CD4-positive, alpha-beta T cell treated with Interleukin-17A for 4 hours (primary cell): Measurements from ENCODE around the gene AIFM2.
A peak's percentile ranks its signal among the peaks of the same experiment; 100 is the strongest.
"Not testable (repeated sequence)": the region's sequence is repeated elsewhere in the genome, so short reads cannot be mapped to it uniquely, and the experiment has no call there.

ENCODE experiments used
- DNase-seq: peaks from one replicate; pipeline ENCODE4 v3.0.0-alpha.2; 2020; ENCODE audit warnings: mixed read lengths

AIFM2 gene

GRCh38 chr10:70090951-70091350 is 41.7 kb downstream of the AIFM2 start:
- no peak for DNase-seq

- DNase-seq = no peak
Measured at GRCh38 chr10:70090013-70090412, 42.6 kb downstream of the AIFM2 start.

GRCh38 chr10:70088308-70088698 is 44.3 kb downstream of the AIFM2 start:
- DNase-seq = no peak

- no peak for DNase-seq
Measured at GRCh38 chr10:70087616-70088307, 44.9 kb downstream of the AIFM2 start.

GRCh38 chr10:70085975-70086613 is 46.5 kb downstream of the AIFM2 start:
- DNase-seq = no peak

- peak; percentile 14 for DNase-seq
Measured at GRCh38 chr10:70084189-70084588, 48.4 kb downstream of the AIFM2 start.

- DNase-seq = not testable (repeated sequence)
Measured at GRCh38 chr10:70080789-70081188, 51.8 kb downstream of the AIFM2 start.

- no peak for DNase-seq
Measured at GRCh38 chr10:70078937-70079336, 53.7 kb downstream of the AIFM2 start.

- no peak for DNase-seq
Measured at GRCh38 chr10:70078329-70078728, 54.3 kb downstream of the AIFM2 start.

GRCh38 chr10:70074971-70075370 is 57.7 kb downstream of the AIFM2 start:
- DNase-seq = no peak

- no peak for DNase-seq
Measured at GRCh38 chr10:70074165-70074564, 58.5 kb downstream of the AIFM2 start.

GRCh38 chr10:70070834-70071233 is 61.8 kb downstream of the AIFM2 start:
- DNase-seq = no peak

- no peak for DNase-seq
Measured at GRCh38 chr10:70069346-70069745, 63.3 kb downstream of the AIFM2 start.

- DNase-seq = no peak
Measured at GRCh38 chr10:70068925-70069324, 63.7 kb downstream of the AIFM2 start.

- no peak for DNase-seq
Measured at GRCh38 chr10:70067586-70067985, 65.0 kb downstream of the AIFM2 start.

- DNase-seq = no peak
Measured at GRCh38 chr10:70066190-70066589, 66.4 kb downstream of the AIFM2 start.

GRCh38 chr10:70064486-70064885 is 68.1 kb downstream of the AIFM2 start:
- no peak for DNase-seq

GRCh38 chr10:70063418-70064098 is 69.1 kb downstream of the AIFM2 start:
- DNase-seq = no peak
